ENCODE measurements around the gene SLC6A18.

Gene SLC6A18

GRCh38 chr5:1203968-1204692, 21.1 kb upstream of the SLC6A18 start:
- no peak for DNase-seq

DNA sequence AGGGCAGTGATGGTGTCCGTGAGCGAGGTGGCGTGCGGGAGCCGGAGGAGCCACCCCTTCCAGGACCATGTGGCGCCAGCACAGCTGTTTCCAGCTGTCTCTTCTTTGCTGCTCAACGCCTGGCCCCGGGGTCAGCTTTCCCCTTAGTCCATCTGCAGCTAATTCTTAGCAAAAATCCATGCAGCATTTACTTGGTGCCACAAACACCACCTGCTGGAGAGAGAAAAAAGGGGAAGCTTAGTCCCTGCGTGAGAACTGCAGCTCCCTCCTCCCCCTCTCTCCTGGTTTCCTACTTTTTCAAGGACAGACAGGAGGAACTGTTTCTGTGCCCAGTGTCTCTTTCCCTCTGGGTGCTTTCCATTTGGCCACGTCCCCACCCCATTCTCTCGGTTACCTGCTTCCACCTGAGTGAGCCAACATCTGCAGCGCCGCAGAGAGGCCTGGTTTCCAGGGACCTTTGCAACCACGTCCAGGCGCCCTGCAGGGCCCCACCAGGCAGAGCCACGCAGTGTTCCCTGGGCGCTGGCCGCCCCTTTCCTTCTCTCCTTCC, 20.4 kb upstream of the SLC6A18 start:
- peak; percentile 59 for DNase-seq

- no peak for DNase-seq
These were observed 19.7 kb upstream of the SLC6A18 start for GRCh38 chr5:1205255-1206180.

- DNase-seq: no peak
These were observed 18.4 kb upstream of the SLC6A18 start for GRCh38 chr5:1206521-1207412.

DNA sequence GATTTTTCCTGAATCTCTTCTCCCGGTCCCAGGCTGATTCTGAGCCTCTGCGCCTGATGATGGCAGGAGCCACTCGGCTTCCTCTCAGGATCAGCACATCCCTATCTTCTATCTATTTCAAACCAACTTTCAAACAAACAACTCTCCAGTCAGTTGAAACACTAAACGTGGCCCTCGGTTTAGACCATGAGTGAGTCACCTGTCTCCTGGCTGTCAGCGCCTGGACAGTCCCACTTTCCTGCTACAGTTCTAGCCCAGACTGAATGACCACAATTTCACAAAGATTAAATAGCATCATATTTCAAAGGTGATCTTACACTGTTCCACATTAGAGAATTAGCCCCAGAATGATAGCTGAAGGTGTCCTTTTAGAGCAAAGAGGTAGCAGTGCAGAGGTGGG, 17.6 kb upstream of the SLC6A18 start:
- no peak for DNase-seq

DNA sequence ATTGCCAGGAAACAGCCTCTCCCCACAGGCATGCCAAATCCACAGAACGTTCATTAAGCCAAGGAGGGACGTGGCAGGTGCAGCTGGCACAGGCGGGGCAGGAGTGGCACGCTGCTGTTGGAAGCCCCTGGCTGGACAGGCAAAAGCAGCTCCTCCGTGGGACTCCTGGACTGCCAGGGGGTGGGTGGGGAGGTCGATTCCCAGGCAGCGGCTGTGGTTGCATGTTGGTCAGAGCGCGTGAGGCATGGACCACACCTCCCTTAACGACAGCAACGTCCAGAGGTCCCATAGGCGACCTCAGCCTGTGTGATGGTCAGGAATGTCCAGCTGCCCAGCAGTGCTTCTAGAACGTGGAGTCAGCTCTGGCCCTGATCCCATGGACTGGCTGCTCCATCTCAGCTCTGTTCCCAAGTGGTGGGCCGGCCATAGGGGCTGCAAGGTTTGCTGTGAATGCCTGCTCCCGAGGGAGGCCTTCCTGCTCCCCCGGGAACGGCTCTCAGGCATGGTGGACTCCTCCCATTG, 16.9 kb upstream of the SLC6A18 start:
- DNase-seq: no peak

DNA sequence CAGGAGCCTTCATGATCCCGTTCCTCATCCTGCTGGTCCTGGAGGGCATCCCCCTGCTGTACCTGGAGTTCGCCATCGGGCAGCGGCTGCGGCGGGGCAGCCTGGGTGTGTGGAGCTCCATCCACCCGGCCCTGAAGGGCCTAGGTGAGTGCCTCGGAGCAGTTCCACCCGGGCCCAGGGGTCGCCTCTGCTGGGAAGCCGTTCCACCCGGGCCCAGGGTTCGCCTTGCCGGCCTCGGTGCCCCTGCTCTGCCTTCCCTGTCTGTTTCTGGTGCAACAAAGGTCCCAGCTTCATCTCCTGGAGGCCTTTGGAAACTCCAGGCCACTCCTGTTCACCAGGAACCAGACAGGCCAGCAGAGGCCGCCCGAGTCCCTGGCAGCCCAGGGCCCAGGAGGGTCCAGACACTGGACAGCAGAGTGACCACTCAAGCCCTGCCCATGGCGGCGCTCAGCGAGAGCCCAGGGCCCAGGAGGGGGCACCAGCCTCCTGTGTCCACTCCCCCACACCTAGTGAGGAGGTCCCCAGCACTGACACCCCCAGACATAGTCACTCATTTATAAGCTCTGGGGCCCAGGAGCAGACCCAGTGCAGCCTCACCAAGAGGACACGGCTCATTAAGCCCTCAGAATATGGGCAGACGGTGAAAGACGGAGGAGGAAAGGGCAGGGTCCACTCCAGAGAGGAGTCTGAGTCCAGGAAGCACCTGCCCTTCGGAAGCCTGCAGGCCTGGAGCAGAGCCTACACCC, 16.3 kb upstream of the SLC6A18 start:
- DNase-seq: no peak

GRCh38 chr5:1209489-1209852, 15.7 kb upstream of the SLC6A18 start:
- DNase-seq: no peak

- no peak for DNase-seq
These were observed 15.0 kb upstream of the SLC6A18 start for GRCh38 chr5:1209896-1210776.

DNA sequence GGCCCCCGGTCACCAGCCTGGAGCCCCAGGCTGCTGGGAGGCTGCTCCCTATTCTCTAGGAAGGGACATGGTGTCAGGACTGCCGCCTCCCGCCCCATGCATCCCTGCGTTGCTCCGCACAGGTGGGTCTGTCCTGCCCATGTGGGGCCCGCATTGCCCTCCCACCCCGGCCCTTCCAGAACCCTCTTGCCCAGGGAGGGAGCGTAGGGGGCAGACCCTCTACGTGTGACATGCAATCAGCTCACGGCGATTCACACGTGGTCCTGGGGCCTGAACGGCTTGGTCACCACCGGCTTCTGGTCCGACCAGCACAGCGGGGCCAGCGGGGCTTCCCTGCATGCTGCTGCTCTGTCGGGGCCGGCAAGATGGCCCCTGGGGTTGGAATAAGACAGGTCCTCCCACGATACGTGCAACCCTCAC, 14.3 kb upstream of the SLC6A18 start:
- no peak for DNase-seq

DNA sequence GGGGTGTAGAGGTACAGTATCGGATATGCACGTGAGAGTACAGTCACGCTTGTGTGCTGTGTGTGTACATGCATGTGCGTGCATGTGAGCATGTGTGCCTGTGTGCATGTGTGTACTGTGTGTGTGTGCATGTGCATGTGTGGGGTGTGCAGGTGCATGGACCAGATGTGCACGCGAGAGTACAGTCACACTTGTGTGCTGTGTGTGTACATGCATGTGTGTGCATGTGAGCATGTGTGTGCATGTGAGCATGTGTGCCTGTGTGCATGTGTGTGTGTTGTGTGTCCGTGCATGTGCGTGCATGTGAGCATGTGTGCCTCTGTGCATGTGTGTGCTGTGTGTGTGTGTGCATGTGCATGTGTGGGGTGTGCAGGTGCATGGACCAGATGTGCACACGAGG, 13.5 kb upstream of the SLC6A18 start:
- DNase-seq: no peak

DNA sequence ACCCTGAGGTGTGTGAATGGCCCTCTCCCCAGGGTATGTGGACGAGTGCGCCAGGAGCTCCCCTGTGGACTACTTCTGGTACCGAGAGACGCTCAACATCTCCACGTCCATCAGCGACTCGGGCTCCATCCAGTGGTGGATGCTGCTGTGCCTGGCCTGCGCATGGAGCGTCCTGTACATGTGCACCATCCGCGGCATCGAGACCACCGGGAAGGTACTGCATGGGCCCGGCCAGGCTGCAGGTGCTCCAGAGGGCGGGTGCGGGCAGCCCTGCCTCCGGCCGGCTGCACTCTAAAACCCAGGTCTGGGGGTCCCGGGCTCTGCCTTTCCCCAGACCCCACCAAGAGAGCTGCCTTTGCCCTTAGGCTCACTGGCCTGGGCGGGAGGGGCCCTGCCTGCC, 12.9 kb upstream of the SLC6A18 start:
- no peak for DNase-seq

DNA sequence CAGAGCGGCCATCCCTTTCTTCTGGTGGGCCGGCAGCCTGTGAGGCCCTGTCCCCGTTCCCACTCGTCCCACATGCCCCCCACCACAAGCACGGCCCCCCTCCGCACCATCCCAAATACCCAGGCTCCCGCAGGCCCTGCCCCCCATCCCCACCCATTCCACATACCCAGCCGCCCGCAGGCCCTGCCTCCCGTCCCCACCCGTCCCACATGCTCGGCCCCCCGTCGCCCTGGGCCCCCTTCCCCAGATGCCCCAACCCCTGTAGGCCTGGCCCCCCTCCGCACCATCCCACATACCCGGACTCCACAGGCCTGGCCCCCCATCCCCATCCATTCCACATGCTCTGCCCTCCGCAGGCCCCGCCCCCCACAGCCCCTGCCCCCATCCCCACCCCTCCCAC, 12.3 kb upstream of the SLC6A18 start:
- no peak for DNase-seq

DNA sequence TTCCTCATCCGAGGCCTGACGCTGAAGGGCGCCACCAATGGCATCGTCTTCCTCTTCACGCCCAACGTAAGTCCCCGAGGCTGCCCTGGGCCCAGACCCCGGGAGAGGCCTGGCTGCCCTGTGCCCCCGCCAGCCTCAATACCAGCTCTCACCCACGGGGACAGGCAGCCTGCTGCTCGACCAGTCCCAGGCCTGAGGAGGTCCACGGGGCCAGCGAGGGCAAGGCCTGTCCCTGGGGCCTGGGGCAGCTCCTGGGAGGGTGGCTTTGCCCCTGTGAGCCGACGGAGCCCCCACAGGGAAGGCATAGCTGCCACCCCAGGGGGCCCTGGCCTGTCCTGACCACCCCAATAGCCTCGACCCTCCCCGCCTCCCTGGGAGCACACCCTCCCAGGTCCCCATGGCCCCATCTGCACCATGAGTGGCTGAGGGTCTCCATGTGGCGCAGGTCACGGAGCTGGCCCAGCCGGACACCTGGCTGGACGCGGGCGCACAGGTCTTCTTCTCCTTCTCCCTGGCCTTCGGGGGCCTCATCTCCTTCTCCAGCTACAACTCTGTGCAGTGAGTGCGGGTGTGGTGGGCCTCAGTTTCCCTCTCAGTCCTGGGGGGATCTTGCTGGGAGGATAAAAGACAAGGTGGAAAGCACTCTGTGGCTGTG, 11.5 kb upstream of the SLC6A18 start:
- no peak for DNase-seq

- DNase-seq: no peak
These were observed 10.8 kb upstream of the SLC6A18 start for GRCh38 chr5:1214163-1214935.

DNA sequence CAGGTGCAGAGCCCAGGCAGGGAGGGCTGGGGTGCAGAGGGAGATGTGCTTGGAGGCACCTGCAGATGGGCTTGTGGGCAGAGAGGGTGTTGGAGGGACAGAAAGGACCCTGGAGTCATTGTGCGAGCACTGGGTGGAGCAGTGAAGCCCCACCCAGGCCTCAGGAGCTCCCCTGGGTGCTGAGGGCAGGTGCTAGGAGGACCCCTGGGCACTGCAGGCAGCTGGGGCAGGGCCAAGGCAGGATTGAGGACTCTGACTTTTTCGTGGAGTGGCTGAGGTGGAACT, 10.3 kb upstream of the SLC6A18 start:
- no peak for DNase-seq

DNA sequence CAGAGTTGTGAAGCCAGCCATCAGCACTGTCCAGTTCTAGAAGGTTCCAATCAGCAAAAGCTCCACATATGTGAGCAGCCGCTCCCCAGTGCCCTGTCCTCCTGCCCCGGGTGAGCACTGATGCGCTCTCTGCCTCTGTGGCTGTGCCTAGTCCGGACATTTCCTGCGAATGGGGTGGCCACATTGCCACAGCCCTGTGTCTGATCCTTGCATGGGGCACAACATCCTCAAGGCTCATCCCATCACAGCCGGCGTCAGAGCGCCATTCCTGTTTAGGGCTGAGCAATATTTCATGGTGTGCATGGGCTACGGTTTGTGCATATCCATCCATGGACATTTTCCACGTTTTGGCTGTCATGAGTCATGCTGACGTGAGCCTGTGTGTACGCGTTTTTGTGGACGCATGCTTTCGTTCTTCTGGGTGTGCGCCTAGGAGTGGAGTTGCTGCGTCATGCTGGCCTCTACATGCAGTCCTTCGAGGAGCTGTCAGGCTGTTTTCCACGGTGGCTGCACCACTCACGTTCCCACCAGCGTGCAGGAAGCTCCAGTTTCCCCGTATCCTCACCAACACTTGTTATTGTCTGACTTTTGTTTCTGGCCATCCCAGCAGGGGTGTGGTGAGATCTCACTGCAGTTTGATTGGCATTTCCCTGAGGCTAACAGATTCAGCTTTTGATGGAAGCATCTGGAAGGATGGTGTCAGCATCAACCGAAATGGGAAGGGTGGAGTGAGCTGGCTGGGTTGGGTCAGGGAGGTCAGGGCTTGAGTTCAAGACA, 9.7 kb upstream of the SLC6A18 start:
- no peak for DNase-seq

- DNase-seq: no peak
These were observed 8.8 kb upstream of the SLC6A18 start for GRCh38 chr5:1216211-1216917.
